HepG2 (cell line): ENCODE results near the gene CDC42EP4. TPM values are rescaled to one million over a fixed set of nuclear protein-coding genes. Genes with fewer than 3 reads are reported as not detected.
A peak's percentile ranks its signal among the peaks of the same experiment; 100 is the strongest.

Experiments
- BCLAF1 ChIP-seq: fragments of 450-650 bp; IDR thresholded peaks from 2 replicates; pipeline ENCODE4 v1.6.1; 2017; ENCODE audit warnings: mild to moderate bottlenecking
- DMAP1 ChIP-seq: IDR thresholded peaks from 2 replicates; pipeline ENCODE4 v1.6.1; 2016
- FOXM1 ChIP-seq: sonication (generic); formaldehyde crosslinking; IDR thresholded peaks from 2 replicates; pipeline ENCODE4 v1.5.0; 2020; ENCODE audit warnings: missing genetic modification reagents
- HNRNPUL1 ChIP-seq: fragments of 200-400 bp; formaldehyde crosslinking; IDR thresholded peaks from 2 replicates; pipeline ENCODE4 v1.6.1; 2017; ENCODE audit warnings: low read depth, mild to moderate bottlenecking, low read length, moderate library complexity
- HOMEZ ChIP-seq: IDR thresholded peaks from 2 replicates; pipeline ENCODE4 v1.6.1; 2016; ENCODE audit warnings: low read depth
- JDP2 ChIP-seq: sonication (generic); formaldehyde crosslinking; IDR thresholded peaks from 2 replicates; pipeline ENCODE4 v1.8.1; 2022; ENCODE audit warnings: missing genetic modification reagents, borderline replicate concordance
- MAFK ChIP-seq, 2 experiments: IDR thresholded peaks in 1 of 2; conservative IDR thresholded peaks in 1 of 2; 2 replicates each; pipeline ENCODE4 v1.6.1; 2011; ENCODE audit warnings: improper control_type of control experiment in 2 of 2, low read length in 2 of 2
- MLXIP ChIP-seq: sonication (generic); formaldehyde crosslinking; IDR thresholded peaks from 2 replicates; pipeline ENCODE4 v1.9.0; 2021; ENCODE audit warnings: missing genetic modification reagents, borderline replicate concordance
- NCOR1 ChIP-seq: fragments of 200-600 bp; sonication (generic); IDR thresholded peaks from 2 replicates; pipeline ENCODE4 v1.7.0; 2017; ENCODE audit warnings: antibody characterized with exemption, low read length, borderline replicate concordance
- RFX1 ChIP-seq: fragments of 450-650 bp; IDR thresholded peaks from 2 replicates; pipeline ENCODE4 v1.6.1; 2017
- RFXAP ChIP-seq: sonication (generic); formaldehyde crosslinking; IDR thresholded peaks from 2 replicates; pipeline ENCODE4 v1.4.0; 2020; ENCODE audit warnings: missing genetic modification reagents, borderline replicate concordance
- SMAD1 ChIP-seq: sonication (generic); formaldehyde crosslinking; IDR thresholded peaks from 2 replicates; pipeline ENCODE4 v1.4.0; 2020; ENCODE audit warnings: missing genetic modification reagents, low read depth, mild to moderate bottlenecking, borderline replicate concordance
- SP1 ChIP-seq, 2 experiments: fragments of 450-650 bp in 1 of 2; sonication (generic) in 1 of 2; formaldehyde crosslinking in 1 of 2; IDR thresholded peaks; 2 replicates each; pipeline versions ENCODE4 v1.4.0 to v1.6.1; 2016 to 2020; ENCODE audit warnings: missing genetic modification reagents in 1 of 2
- TBX2 ChIP-seq: sonication (generic); formaldehyde crosslinking; IDR thresholded peaks from 2 replicates; pipeline ENCODE4 v1.5.0; 2020; ENCODE audit warnings: missing genetic modification reagents, mild to moderate bottlenecking, borderline replicate concordance
- ZFP62 ChIP-seq: sonication (generic); formaldehyde crosslinking; IDR thresholded peaks from 2 replicates; pipeline ENCODE4 v1.4.0; 2020; ENCODE audit warnings: missing genetic modification reagents
- ZKSCAN1 ChIP-seq: fragments of 150-350 bp; IDR thresholded peaks from 2 replicates; pipeline ENCODE4 v1.6.1; 2014; ENCODE audit warnings: low read length
- ZKSCAN5 ChIP-seq: sonication (generic); formaldehyde crosslinking; IDR thresholded peaks from 2 replicates; pipeline ENCODE4 v1.5.1; 2020; ENCODE audit warnings: mild to moderate bottlenecking, missing genetic modification reagents
- ZNF205 ChIP-seq: IDR thresholded peaks from 2 replicates; pipeline ENCODE4 v1.6.1; 2018; ENCODE audit warnings: missing biosample characterization, missing genetic modification reagents
- ZNF441 ChIP-seq: sonication (generic); formaldehyde crosslinking; IDR thresholded peaks from 2 replicates; pipeline ENCODE4 v1.7.0; 2021; ENCODE audit warnings: missing genetic modification reagents, borderline replicate concordance
- ZNF546 ChIP-seq: sonication (generic); formaldehyde crosslinking; conservative IDR thresholded peaks from 2 replicates; pipeline ENCODE4 v1.8.1; 2023; ENCODE audit warnings: mild to moderate bottlenecking, missing genetic modification reagents
- ZNF564 ChIP-seq: sonication (generic); formaldehyde crosslinking; IDR thresholded peaks from 2 replicates; pipeline ENCODE4 v1.8.1; 2023; ENCODE audit warnings: mild to moderate bottlenecking, missing genetic modification reagents
- ZNF614 ChIP-seq: IDR thresholded peaks from 2 replicates; pipeline ENCODE4 v1.6.1; 2018; ENCODE audit warnings: missing biosample characterization, missing genetic modification reagents, inconsistent platforms, borderline replicate concordance
- ZNF674 ChIP-seq: sonication (generic); formaldehyde crosslinking; IDR thresholded peaks from 2 replicates; pipeline ENCODE4 v1.5.0; 2020; ENCODE audit warnings: low read depth, mild to moderate bottlenecking, missing genetic modification reagents
- polyA plus RNA-seq, 8 experiments: library from polyadenylated mRNA; depleted of rRNA in 3 of 8; stranded (reverse) in 7 of 8; unstranded in 1 of 8; fragments of >200 nt; fragmentation: Illumina TruSeq in 4 of 8; extraction: Trizol in 4 of 8; gene quantifications; 2 replicates each; pipeline versions ENCODE4 v1.2.1 to v1.2.3, GENCODE V29; 2011 to 2016; ENCODE audit warnings: low read depth in 4 of 8, missing spikeins in 1 of 8, mixed read lengths in 1 of 8; ENCODE audit not compliant: insufficient read depth in 1 of 8
- total RNA-seq, 5 experiments: library from RNA; depleted of rRNA; stranded (reverse); fragments of >200 nt; fragmentation: Illumina TruSeq; extraction: Trizol; gene quantifications; 2 replicates each; pipeline ENCODE4 v1.2.3, GENCODE V29; 2016; ENCODE audit warnings: low read depth in 1 of 5

Gene CDC42EP4
- total and polyA plus RNA-seq, 2 of the 13 experiments (the other 11 are each of a cell fraction or from before 2014, with no cell fraction given): 19.0 to 54.0 TPM

- TF ChIP-seq HOMEZ (CRISPR knock-in tag) (no peak), BCLAF1 (no peak), MAFK (conservative IDR thresholded peaks at IDR 0.05 in 1 of 2, IDR thresholded peaks at IDR 0.05 in 1 of 2; ENCODE audit: low read length in 2 of 2) (no peak), JDP2 (CRISPR knock-in tag) (no peak; the same call in 1 of the 2 replicates), DMAP1 (CRISPR knock-in tag) (peak; percentile 72; the same call in 1 of the 2 replicates), HNRNPUL1 (0 out of 2 replicates have a peak, but pooled peaks have one; percentile 40), ZKSCAN5 (CRISPR knock-in tag) (no peak), RFX1 (no peak), ZFP62 (no peak), SP1 (IDR thresholded peaks at IDR 0.05) (no peak), SP1 (CRISPR knock-in tag; IDR thresholded peaks at IDR 0.05) (peak; percentile 63), FOXM1 (CRISPR knock-in tag) (no peak), ZNF205 (CRISPR knock-in tag) (no peak), NCOR1 (peak; percentile 18; the same call in 1 of the 2 replicates), ZNF441 (CRISPR knock-in tag) (peak; percentile 81), ZNF614 (peak; percentile 81; the same call in 1 of the 2 replicates), TBX2 (CRISPR knock-in tag) (no peak; the same call in 1 of the 2 replicates), ZNF674 (CRISPR knock-in tag) (no peak), ZKSCAN1 (no peak), MLXIP (CRISPR knock-in tag) (no peak), RFXAP (peak; percentile 62; the same call in 1 of the 2 replicates), SMAD1 (no peak), ZNF564 (CRISPR knock-in tag) (peak; percentile 80; the same call in 1 of the 2 replicates), ZNF546 (CRISPR knock-in tag) (no peak)
Measured at GRCh38 chr17:73311781-73312641, at the start of gene CDC42EP4 (continued).
